ENCODE measurements around the gene PPP2R5A.

GRCh38 chr1:212289262-212290077 lies 4.3 kb downstream of the PPP2R5A start:
- TF ChIP-seq TCF12 (IDR thresholded peaks at IDR 0.05; ENCODE audit: low read depth): no peak
- TF ChIP-seq EP300 (IDR thresholded peaks at IDR 0.05; ENCODE audit: borderline replicate concordance): no peak
- no peak for TF ChIP-seq REST (IDR thresholded peaks at IDR 0.05; ENCODE audit: low read depth)
- no peak for TF ChIP-seq MAX (IDR thresholded peaks at IDR 0.05)
- TF ChIP-seq CREB1 (IDR thresholded peaks at IDR 0.05; ENCODE audit: low read depth): no peak
- no peak for TF ChIP-seq YY1 (IDR thresholded peaks at IDR 0.05; ENCODE audit: low read depth)
- no peak for TF ChIP-seq CEBPB (IDR thresholded peaks at IDR 0.05)
- TF ChIP-seq ZBTB7A (IDR thresholded peaks at IDR 0.05; ENCODE audit: low read depth): no peak
- TF ChIP-seq NFIC (IDR thresholded peaks at IDR 0.05): no peak
